Natural killer cell (primary cell): Measurements from ENCODE around the gene ZFAND2A. TPM values are rescaled to one million over a fixed set of nuclear protein-coding genes. Genes with fewer than 3 reads are reported as not detected.
"Not testable (repeated sequence)": the region's sequence is repeated elsewhere in the genome, so short reads cannot be mapped to it uniquely, and the experiment has no call there.

Experiments used
- ATAC-seq, 3 donors: fragments of 150-1000 bp in 2 of 3; fragments of 200-7000 bp in 1 of 3; cut with Tn5 transposase; 1 replicate in 1 of 3; 2 replicates in 2 of 3; pipeline ENCODE4 v1.10.0; 2021; ENCODE audit warnings: mild to moderate bottlenecking in 2 of 3, moderate library complexity in 2 of 3
- DNase-seq, 2 donors: peaks; one replicate each; pipeline versions ENCODE4 v3.0.0 to v3.0.0-alpha.2; 2013 to 2021; ENCODE audit warnings: mixed read lengths in 1 of 2
- H3K27ac ChIP-seq: one replicate; pipeline ENCODE4 v1.5.1; 2013; ENCODE audit warnings: mild to moderate bottlenecking, low read length
- H3K27me3 ChIP-seq: one replicate; pipeline ENCODE4 v1.6.1; 2013; ENCODE audit warnings: low read length; ENCODE audit not compliant: control insufficient read depth, insufficient read depth
- H3K36me3 ChIP-seq: one replicate; pipeline ENCODE4 v1.6.1; 2013; ENCODE audit warnings: low read length; ENCODE audit not compliant: control insufficient read depth, insufficient read depth
- H3K4me1 ChIP-seq: one replicate; pipeline ENCODE4 v1.6.1; 2013; ENCODE audit warnings: low read length; ENCODE audit not compliant: control insufficient read depth, insufficient read depth
- H3K4me3 ChIP-seq: one replicate; pipeline ENCODE4 v1.5.1; 2013; ENCODE audit warnings: low read length
- H3K9me3 ChIP-seq: one replicate; pipeline ENCODE4 v1.6.1; 2013; ENCODE audit warnings: low read length; ENCODE audit not compliant: control insufficient read depth, insufficient read depth
- H3K27ac Mint-ChIP-seq, 2 donors: one replicate each; pipeline ENCODE4 v1.8.0; 2022; ENCODE audit warnings: mild to moderate bottlenecking in 2 of 2, mixed read lengths in 2 of 2, moderate library complexity in 1 of 2
- H3K27me3 Mint-ChIP-seq, 2 donors: one replicate each; pipeline ENCODE4 v1.8.0; 2022; ENCODE audit warnings: low read depth in 2 of 2, mixed read lengths in 2 of 2
- H3K36me3 Mint-ChIP-seq: one replicate; pipeline ENCODE4 v1.8.0; 2022; ENCODE audit warnings: mixed read lengths
- H3K4me1 Mint-ChIP-seq, 2 donors: one replicate each; pipeline ENCODE4 v1.8.0; 2022; ENCODE audit warnings: mixed read lengths in 2 of 2
- H3K4me3 Mint-ChIP-seq: one replicate; pipeline ENCODE4 v1.8.0; 2022; ENCODE audit warnings: mild to moderate bottlenecking, moderate library complexity, mixed read lengths
- H3K9me3 Mint-ChIP-seq, 2 donors: one replicate each; pipeline ENCODE4 v1.8.0; 2022; ENCODE audit warnings: mixed read lengths in 2 of 2
- CTCF ChIP-seq: fragments of 200-600 bp; IDR thresholded peaks from one replicate; pipeline ENCODE4 v1.8.0; 2022; ENCODE audit warnings: antibody characterized with exemption
- WGBS: methylation state at CpG from one replicate; pipeline ENCODE4 v1.1.7; 2013; ENCODE audit warnings: missing lambda C conversion rate; ENCODE audit not compliant: insufficient coverage; 5-methylcytosine and 5-hydroxymethylcytosine counted together
- intact Hi-C: fragments of 100-400 bp; cut with micrococcal nuclease; formaldehyde crosslinking; loops from one replicate; pipeline ENCODE4 v1.14.2; 2022
- total RNA-seq, 4 donors: library from RNA; stranded (reverse); fragments of 120-200 nt in 1 of 4; gene quantifications; one replicate each; pipeline versions ENCODE4 v1.2.3 to v1.2.4, GENCODE V29; 2013 to 2022

The ZFAND2A gene
- total RNA-seq, 3 donors from 2014 or later (not counting 1 experiment from before 2014, with no cell fraction given), result 99.1 to 122 (median 106) TPM

DNA sequence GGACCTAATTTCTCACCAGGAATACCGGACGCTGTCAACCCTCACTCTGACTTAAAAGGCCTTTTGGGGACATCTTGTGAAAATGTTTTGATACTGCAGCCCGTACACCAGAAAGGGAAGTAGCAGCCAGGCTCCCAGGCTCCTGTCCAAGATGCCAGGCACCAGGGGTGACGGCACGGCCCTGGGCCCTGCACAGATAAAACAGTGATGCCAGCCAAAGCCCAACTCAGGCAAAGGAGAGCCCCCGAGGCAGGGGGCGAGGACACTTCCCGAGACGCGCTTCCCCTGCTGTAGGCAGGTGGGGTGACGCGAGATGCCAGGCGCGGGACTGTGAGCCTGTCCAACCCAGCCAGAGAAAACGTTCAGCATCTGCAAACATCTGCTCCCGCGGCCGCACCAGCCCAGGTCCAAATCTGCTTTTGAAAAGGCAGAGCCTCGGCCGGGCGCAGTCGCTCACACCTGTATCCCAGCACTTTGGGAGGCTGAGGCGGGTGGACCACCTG is 15.7 kb downstream of the ZFAND2A start:
- Mint-ChIP-seq H3K36me3 (no peaks in the 10 kb centered on the region), H3K4me1 (no peaks in the 10 kb centered on the region), H3K27me3 (no peaks in the 10 kb centered on the region), H3K9me3 (no peaks in the 10 kb centered on the region), H3K4me3 (no peak overlapping the region), H3K27ac (no peak overlapping the region)
- WGBS, result 48% methylated on average over 23 of the region's 23 CpGs
- H3K27ac ChIP-seq, result no peak overlapping the region
- H3K4me3 ChIP-seq, result no peak overlapping the region
- peaks cover 2% of the 10 kb centered on the region for H3K36me3 ChIP-seq
- DNase-seq (no peak), ATAC-seq (no peak)
- intact Hi-C loops, result no loop called here
- H3K9me3 ChIP-seq, result no peaks in the 10 kb centered on the region
- H3K4me1 ChIP-seq, result peaks cover 4% of the 10 kb centered on the region
- TF ChIP-seq CTCF, result no peak
- no peaks in the 10 kb centered on the region for H3K27me3 ChIP-seq

GRCh38 chr7:1143031-1143430 is 17.0 kb downstream of the ZFAND2A start:
- H3K4me1 ChIP-seq, result peaks cover 11% of the 10 kb centered on the region
- H3K36me3 Mint-ChIP-seq, ATAC-seq, H3K4me3 Mint-ChIP-seq, H3K9me3 ChIP-seq, H3K4me3 ChIP-seq, H3K27me3 Mint-ChIP-seq, H3K27ac Mint-ChIP-seq, intact Hi-C loops, H3K36me3 ChIP-seq, H3K9me3 Mint-ChIP-seq, H3K27ac ChIP-seq, DNase-seq, H3K4me1 Mint-ChIP-seq, H3K27me3 ChIP-seq: not testable (repeated sequence)
- 88% methylated on average over 3 of the region's 5 CpGs for WGBS

DNA sequence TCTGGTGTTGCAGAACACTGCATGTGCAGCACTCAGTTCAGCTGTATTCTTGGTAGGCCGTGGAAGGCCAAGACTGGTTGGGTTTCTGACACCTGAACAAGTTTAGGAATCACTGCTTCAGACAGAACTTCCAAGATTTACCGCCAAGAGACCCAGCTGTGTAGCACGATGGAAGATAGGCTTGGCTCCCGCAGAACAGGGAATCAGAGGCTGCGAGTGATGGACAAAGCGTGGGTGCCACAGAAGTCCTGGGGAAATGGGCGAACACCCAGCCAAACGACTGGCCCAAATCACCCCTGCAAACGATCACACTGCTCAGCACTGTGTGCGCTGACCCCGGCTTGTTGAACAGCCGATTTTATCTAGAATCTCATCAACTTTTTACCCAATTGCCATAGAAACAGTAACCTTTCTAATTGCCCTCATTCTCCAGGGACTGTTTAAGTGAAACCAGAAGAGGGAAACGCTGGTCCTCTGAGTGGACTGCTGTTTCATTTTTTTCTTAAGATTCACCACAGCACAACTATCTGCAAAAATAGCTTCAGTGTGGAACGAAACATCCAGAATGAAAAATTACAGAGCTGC is 17.9 kb downstream of the ZFAND2A start:
- Mint-ChIP-seq H3K36me3 (no peaks in the 10 kb centered on the region), H3K27ac (no peak overlapping the region), H3K27me3 (no peaks in the 10 kb centered on the region), H3K4me3 (peak overlapping the region; percentile 35), H3K9me3 (no peaks in the 10 kb centered on the region), H3K4me1 (peaks cover 9 to 11% of the 10 kb centered on the region in 2 donors)
- Histone ChIP-seq H3K27ac (no peak overlapping the region), H3K36me3 (no peaks in the 10 kb centered on the region), H3K4me3 (no peak overlapping the region), H3K27me3 (no peaks in the 10 kb centered on the region), H3K4me1 (peaks cover 17% of the 10 kb centered on the region), H3K9me3 (no peaks in the 10 kb centered on the region)
- intact Hi-C loops, result no loop called here
- ATAC-seq (no peak), DNase-seq (no peak)
- TF ChIP-seq CTCF, result no peak
- WGBS, result 93% methylated on average over 14 of the region's 14 CpGs

GRCh38 chr7:1141651-1142050 is 18.3 kb downstream of the ZFAND2A start:
- no peak overlapping the region for H3K27ac Mint-ChIP-seq
- Histone ChIP-seq H3K4me1 (peaks cover 21% of the 10 kb centered on the region), H3K9me3 (no peaks in the 10 kb centered on the region), H3K27me3 (no peaks in the 10 kb centered on the region), H3K27ac (no peak overlapping the region), H3K36me3 (no peaks in the 10 kb centered on the region), H3K4me3 (no peak overlapping the region)
- H3K4me3 Mint-ChIP-seq, result no peak overlapping the region
- 96% methylated on average over 6 of the region's 6 CpGs for WGBS
- TF ChIP-seq CTCF, result no peak
- H3K27me3 Mint-ChIP-seq, result no peaks in the 10 kb centered on the region
- intact Hi-C loops, result no loop called here
- no peak for DNase-seq
- ATAC-seq, result no peak
- H3K36me3 Mint-ChIP-seq, result no peaks in the 10 kb centered on the region
- H3K9me3 Mint-ChIP-seq, result no peaks in the 10 kb centered on the region
- peaks cover 14 to 16% of the 10 kb centered on the region in 2 donors for H3K4me1 Mint-ChIP-seq
